Astrocyte (in vitro differentiated cells and primary cell): ENCODE results near the gene GSN. TPM values are rescaled to one million over a fixed set of nuclear protein-coding genes. Genes with fewer than 3 reads are reported as not detected.

ENCODE experiments used
- DNase-seq: peaks from one replicate; pipeline ENCODE4 v3.0.0-alpha.2; 2010; ENCODE audit warnings: low read depth
- FAIRE-seq: peaks from 2 replicates; lab custom pipeline; 2011; peaks lifted over from hg19 to GRCh38; lab: Jason Lieb, UNC
- H2AFZ ChIP-seq: 2 replicates; pipeline ENCODE4 v1.6.0; 2012; ENCODE audit warnings: low read depth, low read length, inconsistent platforms
- H3K27ac ChIP-seq: 2 replicates; pipeline ENCODE4 v1.5.1; 2011; ENCODE audit warnings: low read depth, low read length, inconsistent platforms
- H3K27me3 ChIP-seq: 2 replicates; pipeline ENCODE4 v1.6.0; 2011; ENCODE audit warnings: low read length, inconsistent platforms; ENCODE audit not compliant: insufficient read depth
- H3K36me3 ChIP-seq: 2 replicates; pipeline ENCODE4 v1.5.1; 2011; ENCODE audit warnings: low read length, inconsistent platforms; ENCODE audit not compliant: insufficient read depth
- H3K4me1 ChIP-seq: 2 replicates; pipeline ENCODE4 v1.5.1; 2011; ENCODE audit warnings: low read length, inconsistent platforms; ENCODE audit not compliant: insufficient read depth
- H3K4me2 ChIP-seq: 2 replicates; pipeline ENCODE4 v1.6.0; 2012; ENCODE audit warnings: low read length, inconsistent platforms
- H3K4me3 ChIP-seq: 2 replicates; pipeline ENCODE4 v1.5.1; 2011; ENCODE audit warnings: low read depth, mild to moderate bottlenecking, low read length, inconsistent platforms; ENCODE audit not compliant: insufficient read depth
- H3K79me2 ChIP-seq: 2 replicates; pipeline ENCODE4 v1.6.0; 2012; ENCODE audit warnings: mild to moderate bottlenecking, low read length, inconsistent platforms; ENCODE audit not compliant: insufficient read depth
- H3K9ac ChIP-seq: 2 replicates; pipeline ENCODE4 v1.6.0; 2012; ENCODE audit warnings: mild to moderate bottlenecking, low read length, inconsistent platforms
- H3K9me3 ChIP-seq: 2 replicates; pipeline ENCODE4 v1.5.1; 2012; ENCODE audit warnings: low read depth, mild to moderate bottlenecking, low read length, inconsistent platforms; ENCODE audit not compliant: insufficient read depth
- H4K20me1 ChIP-seq: 2 replicates; pipeline ENCODE4 v1.6.0; 2012; ENCODE audit warnings: low read length, inconsistent platforms; ENCODE audit not compliant: insufficient read depth
- H3K27ac Mint-ChIP-seq: one replicate; pipeline ENCODE4 v1.8.0; 2021; ENCODE audit warnings: mild to moderate bottlenecking, mixed read lengths; ENCODE audit not compliant: unreplicated experiment
- H3K27me3 Mint-ChIP-seq: one replicate; pipeline ENCODE4 v1.8.0; 2021; ENCODE audit warnings: low read depth, mixed read lengths; ENCODE audit not compliant: unreplicated experiment
- H3K36me3 Mint-ChIP-seq: one replicate; pipeline ENCODE4 v1.8.0; 2021; ENCODE audit warnings: low read depth, mixed read lengths; ENCODE audit not compliant: unreplicated experiment
- H3K4me1 Mint-ChIP-seq: one replicate; pipeline ENCODE4 v1.8.0; 2021; ENCODE audit warnings: low read depth, mixed read lengths; ENCODE audit not compliant: unreplicated experiment
- H3K4me3 Mint-ChIP-seq: one replicate; pipeline ENCODE4 v1.8.0; 2021; ENCODE audit warnings: mild to moderate bottlenecking, moderate library complexity, mixed read lengths; ENCODE audit not compliant: unreplicated experiment
- H3K9me3 Mint-ChIP-seq: one replicate; pipeline ENCODE4 v1.8.0; 2021; ENCODE audit warnings: mild to moderate bottlenecking, mixed read lengths; ENCODE audit not compliant: unreplicated experiment
- CTCF ChIP-seq: IDR thresholded peaks from 2 replicates; pipeline ENCODE4 v1.5.1; 2011; ENCODE audit warnings: low read depth, mild to moderate bottlenecking, inconsistent platforms, low read length, moderate library complexity; ENCODE audit not compliant: insufficient read depth
- EZH2 ChIP-seq: IDR thresholded peaks from 2 replicates; pipeline ENCODE4 v1.6.1; 2012; ENCODE audit warnings: mild to moderate bottlenecking, low read length, inconsistent platforms; ENCODE audit not compliant: insufficient read depth
- total RNA-seq: library from RNA; stranded (reverse); gene quantifications from 2 replicates; pipeline ENCODE4 v1.2.1, GENCODE V29; 2021

GSN gene
- total RNA-seq, 1 donor from 2014 or later: 260 TPM

- H3K79me2 ChIP-seq: peaks cover 84% of the 10 kb centered on the region
- no peaks in the 10 kb centered on the region for H3K9me3 ChIP-seq
- FAIRE-seq (no peak), DNase-seq (peak; percentile 88)
- Mint-ChIP-seq H3K36me3 (peaks cover 5% of the 10 kb centered on the region), H3K4me1 (peaks cover 58% of the 10 kb centered on the region), H3K9me3 (no peaks in the 10 kb centered on the region), H3K27me3 (no peaks in the 10 kb centered on the region), H3K4me3 (peak overlapping the region; percentile 63), H3K27ac (peak overlapping the region; percentile 75)
- H3K4me1 ChIP-seq: peaks cover 56% of the 10 kb centered on the region
- peak overlapping the region; percentile 93 for H3K4me2 ChIP-seq
- peak overlapping the region; percentile 70 for H3K9ac ChIP-seq
- peak overlapping the region; percentile 37 for H3K4me3 ChIP-seq
- H4K20me1 ChIP-seq: peaks cover 9% of the 10 kb centered on the region
- TF ChIP-seq CTCF: no peak
- TF ChIP-seq EZH2: no peak
- H3K27ac ChIP-seq: peak overlapping the region; percentile 52
- H3K27me3 ChIP-seq: no peaks in the 10 kb centered on the region
- peak overlapping the region; percentile 18 for H2AFZ ChIP-seq
- H3K36me3 ChIP-seq: peaks cover 2% of the 10 kb centered on the region
These were observed 3.7 kb downstream of the GSN start for GRCh38 chr9:121271368-121272341.

GRCh38 chr9:121272401-121272948 is 4.5 kb downstream of the GSN start:
- Histone ChIP-seq H2AFZ (peak overlapping the region; percentile 18), H3K36me3 (peaks cover 2% of the 10 kb centered on the region), H3K9me3 (no peaks in the 10 kb centered on the region), H3K79me2 (peaks cover 90% of the 10 kb centered on the region), H3K27me3 (no peaks in the 10 kb centered on the region), H3K4me2 (peak overlapping the region; percentile 93), H3K4me3 (peak overlapping the region; percentile 37), H3K4me1 (peaks cover 60% of the 10 kb centered on the region), H4K20me1 (peaks cover 9% of the 10 kb centered on the region), H3K9ac (peak overlapping the region; percentile 70), H3K27ac (peak overlapping the region; percentile 52)
- TF ChIP-seq EZH2 (no peak), CTCF (no peak)
- FAIRE-seq (no peak), DNase-seq (no peak)
- Mint-ChIP-seq H3K27me3 (no peaks in the 10 kb centered on the region), H3K4me3 (peak overlapping the region; percentile 54), H3K4me1 (peaks cover 62% of the 10 kb centered on the region), H3K27ac (peak overlapping the region; percentile 75), H3K9me3 (no peaks in the 10 kb centered on the region), H3K36me3 (peaks cover 5% of the 10 kb centered on the region)
